B cell (primary cell): Measurements from ENCODE around the gene PGF. TPM values are rescaled to one million over a fixed set of nuclear protein-coding genes. Genes with fewer than 3 reads are reported as not detected.

ENCODE experiments used
- ATAC-seq: fragments of 200-7000 bp; cut with Tn5 transposase; one replicate; pipeline ENCODE4 v1.10.0; 2021; ENCODE audit warnings: low read depth, mild to moderate bottlenecking, moderate number of reproducible peaks, moderate library complexity
- CTCF ChIA-PET: fragments of 350-600 bp; sonication (Branson Sonifier 250); formaldehyde crosslinking; loops from one replicate; lab custom pipeline; 2021; ENCODE audit warnings: antibody characterized with exemption, inconsistent platforms; lab: Charles Lee
- POLR2A ChIA-PET: fragments of 350-600 bp; sonication (Branson Sonifier 250); formaldehyde crosslinking; loops from one replicate; lab custom pipeline; 2021; ENCODE audit warnings: antibody characterized with exemption; lab: Charles Lee
- DNase-seq: peaks from one replicate; pipeline ENCODE4 v3.0.0; 2013
- H2AFZ ChIP-seq: 2 replicates; pipeline ENCODE4 v1.6.1; 2012; ENCODE audit warnings: mild to moderate bottlenecking, low read depth, low read length; ENCODE audit not compliant: insufficient read depth, poor library complexity, severe bottlenecking
- H3K27ac ChIP-seq, 2 donors: 1 replicate in 1 of 2; 2 replicates in 1 of 2; pipeline ENCODE4 v1.5.1; 2012 to 2013; ENCODE audit warnings: low read length in 2 of 2, mild to moderate bottlenecking in 2 of 2, moderate library complexity in 1 of 2
- H3K27me3 ChIP-seq, 4 experiments: fragments of 200-600 bp in 1 of 4; sonication (generic) in 1 of 4; replicated peaks in 1 of 4; 1 replicate in 2 of 4; 2 replicates in 2 of 4; pipeline versions ENCODE4 v1.6.1 to v1.7.0; 2013 to 2016; ENCODE audit warnings: low read length in 3 of 4, mild to moderate bottlenecking in 2 of 4, mixed read lengths in 1 of 4, moderate library complexity in 1 of 4; ENCODE audit not compliant: insufficient read depth in 4 of 4, control insufficient read depth in 3 of 4; ENCODE audit errors: control extremely low read depth in 1 of 4
- H3K36me3 ChIP-seq, 2 experiments: replicated peaks in 1 of 2; 1 replicate in 1 of 2; 2 replicates in 1 of 2; pipeline versions ENCODE4 v1.6.1 to v1.7.1; 2013; ENCODE audit warnings: low read length in 1 of 2; ENCODE audit not compliant: insufficient read depth in 2 of 2, control insufficient read depth in 1 of 2; ENCODE audit errors: control extremely low read depth in 1 of 2, extremely low read depth in 1 of 2
- H3K4me1 ChIP-seq, 2 donors: fragments of 200-600 bp in 1 of 2; sonication (generic) in 1 of 2; 1 replicate in 1 of 2; 2 replicates in 1 of 2; pipeline versions ENCODE4 v1.5.1 to v1.6.1; 2013 to 2017; ENCODE audit warnings: low read length in 2 of 2; ENCODE audit not compliant: control insufficient read depth in 2 of 2, insufficient read depth in 2 of 2
- H3K4me2 ChIP-seq: replicated peaks from 2 replicates; pipeline ENCODE3; 2012; ENCODE audit warnings: mild to moderate bottlenecking, low read depth, low read length; ENCODE audit not compliant: poor library complexity, severe bottlenecking
- H3K4me3 ChIP-seq, 5 experiments: fragments of 200-600 bp in 1 of 5; sonication (generic) in 1 of 5; 1 replicate in 3 of 5; 2 replicates in 2 of 5; pipeline versions ENCODE4 v1.5.1 to v1.7.0; 2011 to 2016; ENCODE audit warnings: low read length in 4 of 5, mild to moderate bottlenecking in 4 of 5, low read depth in 2 of 5, control low read depth in 1 of 5, moderate library complexity in 1 of 5; ENCODE audit not compliant: insufficient read depth in 1 of 5; ENCODE audit errors: control extremely low read depth in 1 of 5, extremely low read depth in 1 of 5
- H3K79me2 ChIP-seq: fragments of 200-600 bp; sonication (generic); one replicate; pipeline ENCODE4 v1.6.0; 2016; ENCODE audit warnings: low read length; ENCODE audit not compliant: control insufficient read depth, insufficient read depth
- H3K9ac ChIP-seq: fragments of 200-600 bp; sonication (generic); 2 replicates; pipeline ENCODE4 v1.6.1; 2017; ENCODE audit warnings: mild to moderate bottlenecking, low read length, moderate library complexity
- H3K9me3 ChIP-seq, 3 donors: one replicate each; pipeline versions ENCODE4 v1.6.1 to v1.7.1; 2013; ENCODE audit warnings: low read length in 2 of 3; ENCODE audit not compliant: control insufficient read depth in 2 of 3, insufficient read depth in 1 of 3; ENCODE audit errors: control extremely low read depth in 1 of 3
- H4K20me1 ChIP-seq: 2 replicates; pipeline ENCODE4 v1.6.0; 2012; ENCODE audit warnings: mild to moderate bottlenecking, low read length; ENCODE audit not compliant: insufficient read depth, control insufficient read depth, poor library complexity, severe bottlenecking
- H3K27ac Mint-ChIP-seq: one replicate; pipeline ENCODE4 v1.8.0; 2021; ENCODE audit warnings: mixed read lengths
- H3K27me3 Mint-ChIP-seq: one replicate; pipeline ENCODE4 v1.8.0; 2021; ENCODE audit warnings: mixed read lengths
- H3K4me1 Mint-ChIP-seq: one replicate; pipeline ENCODE4 v1.8.0; 2021; ENCODE audit warnings: mixed read lengths
- H3K4me3 Mint-ChIP-seq: one replicate; pipeline ENCODE4 v1.8.0; 2021; ENCODE audit warnings: mixed read lengths
- H3K9me3 Mint-ChIP-seq: one replicate; pipeline ENCODE4 v1.8.0; 2022; ENCODE audit warnings: mixed read lengths; ENCODE audit not compliant: insufficient read depth
- CTCF ChIP-seq: fragments of 200-600 bp; IDR thresholded peaks from one replicate; pipeline ENCODE4 v1.8.0; 2022; ENCODE audit warnings: antibody characterized with exemption, mild to moderate bottlenecking
- EZH2 ChIP-seq: IDR thresholded peaks from 2 replicates; pipeline ENCODE4 v1.6.1; 2012; ENCODE audit warnings: borderline replicate concordance, low read depth, mild to moderate bottlenecking, moderate library complexity, low read length; ENCODE audit not compliant: insufficient read depth, poor library complexity, severe bottlenecking
- WGBS: methylation state at CpG from one replicate; pipeline ENCODE4 v1.1.5; 2013; ENCODE audit warnings: missing lambda C conversion rate; ENCODE audit not compliant: insufficient coverage; 5-methylcytosine and 5-hydroxymethylcytosine counted together
- intact Hi-C: fragments of 100-400 bp; cut with micrococcal nuclease; formaldehyde crosslinking; loops from one replicate; pipeline ENCODE4 v1.10.0; 2022
- polyA plus RNA-seq: library from polyadenylated mRNA; depleted of rRNA; stranded (reverse); fragments of >200 nt; gene quantifications from 2 replicates; pipeline ENCODE4 v1.2.3, GENCODE V29; 2012
- total RNA-seq, 2 donors: library from RNA; stranded (reverse); fragments of 120-200 nt in 1 of 2; gene quantifications; 1 replicate in 1 of 2; 2 replicates in 1 of 2; pipeline versions ENCODE4 v1.2.3 to v1.2.4, GENCODE V29; 2013 to 2022

PGF gene
- total and polyA plus RNA-seq, 2 donors (not counting 1 experiment from before 2014, with no cell fraction given) = 0.07 to 0.47 TPM

GRCh38 chr14:74935360-74935680, 20.1 kb downstream of the PGF start:
- Mint-ChIP-seq H3K27ac (no peak overlapping the region), H3K4me1 (peaks cover 43% of the 10 kb centered on the region), H3K27me3 (peaks cover 10% of the 10 kb centered on the region), H3K9me3 (no peaks in the 10 kb centered on the region), H3K4me3 (no peak overlapping the region)
- POLR2A ChIA-PET = no interaction called here
- H3K9ac ChIP-seq = no peak overlapping the region
- peaks cover 25 to 33% of the 10 kb centered on the region in 2 donors for H3K4me1 ChIP-seq
- intact Hi-C loops = no loop called here
- peak overlapping the region; percentile 64 for H2AFZ ChIP-seq
- H3K4me3 ChIP-seq = no peak overlapping the region
- H3K27ac ChIP-seq = no peak overlapping the region
- H3K4me2 ChIP-seq = peak overlapping the region; percentile 53
- ATAC-seq (no peak), DNase-seq (no peak)
- H3K79me2 ChIP-seq = no peaks in the 10 kb centered on the region
- H3K36me3 ChIP-seq = no peaks in the 10 kb centered on the region
- no peaks in the 10 kb centered on the region for H3K9me3 ChIP-seq
- 86% methylated on average over 2 of the region's 9 CpGs for WGBS
- TF ChIP-seq EZH2 (no peak), CTCF (no peak)
- H3K27me3 ChIP-seq = peaks cover 0 to 4% (median 0%) of the 10 kb centered on the region in 4 experiments
- CTCF ChIA-PET = interaction anchor here (1.0 to 4.4 kb wide), 2 partner anchors 12 to 153 kb away, joined by 3 to 21 read pairs; no protein-coding TSS in a partner anchor
- H4K20me1 ChIP-seq = no peaks in the 10 kb centered on the region

DNA sequence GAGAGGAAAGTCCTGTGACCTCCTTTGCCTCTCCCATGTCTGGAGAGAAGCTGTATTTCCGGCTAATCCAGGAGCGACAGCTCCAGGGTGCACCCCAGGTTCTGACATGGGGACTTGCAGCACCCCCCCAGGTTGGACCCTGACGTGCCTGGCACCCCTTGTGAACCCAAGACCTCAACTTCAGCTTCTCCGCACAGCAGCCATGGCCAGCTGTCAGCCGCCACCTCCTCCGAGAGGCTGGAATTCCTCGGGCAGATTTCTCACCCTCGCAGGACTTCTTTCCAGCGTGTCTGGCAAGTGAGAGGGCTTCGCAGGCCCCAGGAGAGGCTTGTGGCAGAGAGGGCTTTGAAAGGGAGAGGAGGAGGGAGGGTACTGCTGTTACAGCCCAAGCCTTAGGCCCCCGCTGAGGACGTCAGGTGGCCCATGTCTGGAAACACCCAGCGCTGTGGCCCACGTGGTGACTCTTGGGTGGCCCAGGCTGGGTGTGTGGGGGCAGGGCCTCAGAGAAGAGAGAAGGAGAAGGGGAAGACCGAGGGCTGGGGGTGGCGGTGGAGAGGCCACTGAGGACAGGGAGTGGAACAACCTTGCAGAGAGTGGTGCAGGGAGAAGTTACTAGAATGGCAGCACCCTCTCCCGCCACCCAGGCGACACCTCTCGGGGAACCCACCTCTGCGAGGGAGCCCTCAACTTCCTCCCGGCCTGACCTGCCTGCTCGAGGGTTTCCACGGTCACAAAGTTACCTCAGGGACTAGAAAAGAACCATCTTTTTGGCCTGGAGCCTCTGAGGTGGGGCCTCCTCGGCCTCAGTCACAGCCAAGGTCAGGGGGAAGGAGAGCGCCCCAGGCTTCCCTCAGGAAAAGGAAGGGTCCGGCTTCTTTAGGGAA, 20.7 kb downstream of the PGF start:
- POLR2A ChIA-PET = interaction anchor here (0.5 kb wide), 1 partner anchor 339 kb away, joined by 3 read pairs; no protein-coding TSS in a partner anchor
- H3K36me3 ChIP-seq = no peaks in the 10 kb centered on the region
- Mint-ChIP-seq H3K4me1 (peaks cover 37% of the 10 kb centered on the region), H3K27ac (no peak overlapping the region), H3K9me3 (no peaks in the 10 kb centered on the region), H3K4me3 (peak overlapping the region; percentile 3), H3K27me3 (peaks cover 11% of the 10 kb centered on the region)
- H3K4me2 ChIP-seq = peak overlapping the region; percentile 53
- H3K9me3 ChIP-seq = no peaks in the 10 kb centered on the region
- H3K27me3 ChIP-seq = peaks cover 0 to 4% (median 0%) of the 10 kb centered on the region in 4 experiments
- H3K79me2 ChIP-seq = no peaks in the 10 kb centered on the region
- peaks cover 19 to 27% of the 10 kb centered on the region in 2 donors for H3K4me1 ChIP-seq
- no peak overlapping the region for H3K27ac ChIP-seq
- peak; percentile 54 for ATAC-seq
- CTCF ChIA-PET = interaction anchor here (1.0 to 1.3 kb wide), 4 partner anchors 11 to 154 kb away, joined by 3 to 4 read pairs (median 3); no protein-coding TSS in a partner anchor
- peak overlapping the region; percentile 64 for H2AFZ ChIP-seq
- intact Hi-C loops = no loop called here
- H3K9ac ChIP-seq = no peak overlapping the region
- H3K4me3 ChIP-seq = no peak overlapping the region
- H4K20me1 ChIP-seq = no peaks in the 10 kb centered on the region
- peak; percentile 57 for DNase-seq
- TF ChIP-seq CTCF (no peak), EZH2 (no peak)
- WGBS = 35% methylated on average over 24 of the region's 26 CpGs
